Gastrocnemius medialis (tissue), 4 donors: ENCODE data around the gene COMMD3. TPM values are rescaled to one million over a fixed set of nuclear protein-coding genes. Genes with fewer than 3 reads are reported as not detected.

Source experiments
- ATAC-seq, 2 donors: fragments of 150-250 bp; one replicate each; pipeline ENCODE4 v1.9.1; 2016
- DNase-seq, 2 donors: peaks; one replicate each; pipeline ENCODE4 v3.0.0-alpha.2; 2019
- H3K27ac ChIP-seq, 4 donors: fragments of 200-600 bp; sonication (generic); 1 replicate in 1 of 4; 2 replicates in 3 of 4; pipeline ENCODE4 v1.5.1; 2016 to 2018; ENCODE audit warnings: mild to moderate bottlenecking in 2 of 4, moderate library complexity in 1 of 4
- H3K27me3 ChIP-seq, 3 donors: fragments of 200-600 bp; sonication (generic) in 2 of 3; 1 replicate in 1 of 3; 2 replicates in 2 of 3; pipeline versions ENCODE4 v1.5.1 to v1.6.0; 2016 to 2019; ENCODE audit warnings: mild to moderate bottlenecking in 1 of 3, moderate library complexity in 1 of 3
- H3K36me3 ChIP-seq, 2 donors: fragments of 200-600 bp; sonication (generic) in 1 of 2; one replicate each; pipeline ENCODE4 v1.5.1; 2017 to 2018
- H3K4me1 ChIP-seq, 2 donors: fragments of 200-600 bp; sonication (generic) in 1 of 2; one replicate each; pipeline ENCODE4 v1.5.1; 2016 to 2017; ENCODE audit warnings: mild to moderate bottlenecking in 2 of 2
- H3K4me3 ChIP-seq, 4 donors: fragments of 200-600 bp; sonication (generic) in 3 of 4; 1 replicate in 1 of 4; 2 replicates in 3 of 4; pipeline ENCODE4 v1.5.1; 2016 to 2019; ENCODE audit warnings: mild to moderate bottlenecking in 2 of 4
- H3K9me3 ChIP-seq, 3 donors: fragments of 200-600 bp; sonication (generic) in 2 of 3; 1 replicate in 1 of 3; 2 replicates in 2 of 3; pipeline ENCODE4 v1.5.1; 2016 to 2019
- POLR2A ChIP-seq, 2 donors: fragments of 450-650 bp; IDR thresholded peaks; one replicate each; pipeline ENCODE4 v1.6.1; 2017; ENCODE audit warnings: antibody characterized with exemption in 2 of 2, mild to moderate bottlenecking in 2 of 2, moderate library complexity in 2 of 2
- in situ Hi-C, 4 donors: fragments of 200-750 bp; cut with MboI; loops; one replicate each; pipeline versions ENCODE4 v1.15.0 to v1.8.0; 2017; ENCODE audit warnings: low sequenced_read_pairs in 4 of 4
- intact Hi-C: fragments of 100-400 bp; cut with DNase I; formaldehyde crosslinking; loops from one replicate; pipeline ENCODE4 v1.15.1; 2023; ENCODE audit warnings: low total_unique reads
- total RNA-seq, 4 donors: library from RNA; depleted of rRNA; stranded (reverse); fragments of >200 nt; gene quantifications; one replicate each; pipeline versions ENCODE4 v1.1.0 to v1.2.3, GENCODE V29; 2016
- TF ChIP-seq, protein P1 (sequence below), 5 experiments: fragments of 450-650 bp in 3 of 5; fragments of 200-600 bp in 2 of 5; sonication (generic) in 2 of 5; IDR thresholded peaks in 4 of 5; conservative IDR thresholded peaks in 1 of 5; 1 replicate in 4 of 5; 2 replicates in 1 of 5; pipeline ENCODE4 v1.5.1; 2016 to 2019; ENCODE audit warnings: antibody characterized with exemption in 5 of 5, mild to moderate bottlenecking in 3 of 5, moderate library complexity in 3 of 5

Gene COMMD3
- total RNA-seq, 4 donors from 2014 or later = 26.8 to 50.9 (median 37.9) TPM

DNA sequence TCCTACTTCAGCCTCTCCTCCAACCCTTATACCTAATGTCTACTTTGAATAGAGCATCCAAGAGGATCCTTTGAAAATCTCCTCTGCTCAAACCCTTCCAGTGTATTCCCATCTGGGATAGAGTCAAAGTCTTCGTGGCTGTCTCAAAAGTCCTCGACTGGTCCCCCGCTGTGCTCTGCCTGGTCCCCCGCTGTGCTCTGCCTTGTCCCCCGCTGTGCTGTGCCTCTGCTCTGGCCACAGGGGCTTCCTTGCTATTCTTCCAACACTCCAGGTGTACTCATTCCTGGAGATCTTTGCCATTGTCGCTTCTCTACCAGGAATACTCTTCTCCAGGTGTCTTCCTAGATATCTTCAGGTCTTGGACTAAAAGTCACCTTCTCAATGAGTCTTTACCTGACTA is 36.1 kb upstream of the COMMD3 start:
- DNase-seq (no peak), ATAC-seq (no peak)
- TF ChIP-seq POLR2A (IDR thresholded peaks at IDR 0.05) = no peak
- TF ChIP-seq, protein P1, sequence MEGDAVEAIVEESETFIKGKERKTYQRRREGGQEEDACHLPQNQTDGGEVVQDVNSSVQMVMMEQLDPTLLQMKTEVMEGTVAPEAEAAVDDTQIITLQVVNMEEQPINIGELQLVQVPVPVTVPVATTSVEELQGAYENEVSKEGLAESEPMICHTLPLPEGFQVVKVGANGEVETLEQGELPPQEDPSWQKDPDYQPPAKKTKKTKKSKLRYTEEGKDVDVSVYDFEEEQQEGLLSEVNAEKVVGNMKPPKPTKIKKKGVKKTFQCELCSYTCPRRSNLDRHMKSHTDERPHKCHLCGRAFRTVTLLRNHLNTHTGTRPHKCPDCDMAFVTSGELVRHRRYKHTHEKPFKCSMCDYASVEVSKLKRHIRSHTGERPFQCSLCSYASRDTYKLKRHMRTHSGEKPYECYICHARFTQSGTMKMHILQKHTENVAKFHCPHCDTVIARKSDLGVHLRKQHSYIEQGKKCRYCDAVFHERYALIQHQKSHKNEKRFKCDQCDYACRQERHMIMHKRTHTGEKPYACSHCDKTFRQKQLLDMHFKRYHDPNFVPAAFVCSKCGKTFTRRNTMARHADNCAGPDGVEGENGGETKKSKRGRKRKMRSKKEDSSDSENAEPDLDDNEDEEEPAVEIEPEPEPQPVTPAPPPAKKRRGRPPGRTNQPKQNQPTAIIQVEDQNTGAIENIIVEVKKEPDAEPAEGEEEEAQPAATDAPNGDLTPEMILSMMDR (IDR thresholded peaks at IDR 0.05 in 4 of 5, conservative IDR thresholded peaks at IDR 0.05 in 1 of 5) = no peak
- in situ Hi-C loops (no loop called here), intact Hi-C loops (no loop called here)
- H3K9me3 ChIP-seq = no peaks in the 10 kb centered on the region
- H3K27ac ChIP-seq = no peak overlapping the region
- no peaks in the 10 kb centered on the region for H3K4me1 ChIP-seq
- H3K27me3 ChIP-seq = peaks cover 0 to 7% (median 0%) of the 10 kb centered on the region in 3 donors
- H3K4me3 ChIP-seq = no peak overlapping the region
- no peaks in the 10 kb centered on the region for H3K36me3 ChIP-seq

DNA sequence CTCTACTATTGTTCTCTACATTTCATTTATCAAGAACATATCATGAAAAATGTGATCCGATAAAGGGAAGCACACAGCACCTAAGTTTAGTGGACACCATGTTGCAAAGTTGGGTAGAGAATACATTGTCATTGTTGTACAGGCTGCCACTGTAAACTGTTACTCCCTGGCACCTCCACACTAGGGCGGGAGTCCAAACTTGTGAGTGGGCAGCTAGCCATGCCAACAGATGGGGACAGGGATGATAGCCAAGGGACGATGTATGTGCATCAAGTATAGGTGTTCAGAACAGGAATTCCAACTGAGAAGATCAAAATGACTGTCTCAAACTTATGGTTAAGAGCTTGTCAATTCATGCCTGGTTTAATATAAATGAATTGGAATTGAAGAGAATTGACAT is 31.1 kb upstream of the COMMD3 start:
- H3K27me3 ChIP-seq = peaks cover 0 to 7% (median 0%) of the 10 kb centered on the region in 3 donors
- in situ Hi-C loops (no loop called here), intact Hi-C loops (no loop called here)
- no peaks in the 10 kb centered on the region for H3K36me3 ChIP-seq
- no peak for TF ChIP-seq POLR2A (IDR thresholded peaks at IDR 0.05)
- TF ChIP-seq, protein P1 (IDR thresholded peaks at IDR 0.05 in 4 of 5, conservative IDR thresholded peaks at IDR 0.05 in 1 of 5) = no peak
- no peaks in the 10 kb centered on the region for H3K9me3 ChIP-seq
- H3K4me3 ChIP-seq = no peak overlapping the region
- no peak overlapping the region for H3K27ac ChIP-seq
- H3K4me1 ChIP-seq = no peaks in the 10 kb centered on the region
- no peak for DNase-seq
- ATAC-seq = no peak

DNA sequence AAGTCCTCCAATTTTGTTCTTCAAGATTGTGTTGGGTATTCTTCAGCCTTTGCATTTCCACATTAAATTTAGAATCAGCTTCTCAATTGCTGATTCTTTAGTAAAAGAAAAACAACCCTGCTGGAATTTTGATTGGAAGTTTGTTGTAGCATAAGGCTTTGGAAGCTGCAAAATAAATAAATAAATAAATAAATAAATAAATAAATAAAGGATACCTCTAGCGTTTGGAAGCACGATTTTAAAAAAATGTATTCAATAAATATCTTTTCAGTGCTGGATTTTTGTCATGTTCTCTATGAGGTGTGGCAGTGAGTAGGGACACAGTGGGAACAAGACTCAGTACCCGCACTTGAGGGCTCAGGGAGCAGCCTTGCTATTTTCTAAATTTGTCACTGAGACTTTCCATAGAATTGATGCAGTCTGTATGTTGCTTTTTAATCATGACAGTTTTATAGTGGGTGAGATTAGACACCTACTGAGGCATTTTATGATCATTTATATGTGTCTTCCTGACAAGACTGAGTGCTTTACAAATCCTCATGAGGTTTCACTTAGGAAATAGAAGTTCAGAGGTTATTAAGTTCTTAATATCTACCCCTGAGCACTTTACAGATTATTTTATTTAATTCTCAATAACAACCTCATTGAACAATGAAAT is 22.3 kb upstream of the COMMD3 start:
- Histone ChIP-seq H3K9me3 (no peaks in the 10 kb centered on the region), H3K36me3 (no peaks in the 10 kb centered on the region), H3K4me1 (no peaks in the 10 kb centered on the region), H3K4me3 (no peak overlapping the region), H3K27ac (no peak overlapping the region), H3K27me3 (no peaks in the 10 kb centered on the region)
- DNase-seq = no peak
- no peak for ATAC-seq
- TF ChIP-seq, protein P1 (IDR thresholded peaks at IDR 0.05 in 4 of 5, conservative IDR thresholded peaks at IDR 0.05 in 1 of 5) = no peak
- no peak for TF ChIP-seq POLR2A (IDR thresholded peaks at IDR 0.05)
- in situ Hi-C loops = no loop called here
- intact Hi-C loops = no loop called here

DNA sequence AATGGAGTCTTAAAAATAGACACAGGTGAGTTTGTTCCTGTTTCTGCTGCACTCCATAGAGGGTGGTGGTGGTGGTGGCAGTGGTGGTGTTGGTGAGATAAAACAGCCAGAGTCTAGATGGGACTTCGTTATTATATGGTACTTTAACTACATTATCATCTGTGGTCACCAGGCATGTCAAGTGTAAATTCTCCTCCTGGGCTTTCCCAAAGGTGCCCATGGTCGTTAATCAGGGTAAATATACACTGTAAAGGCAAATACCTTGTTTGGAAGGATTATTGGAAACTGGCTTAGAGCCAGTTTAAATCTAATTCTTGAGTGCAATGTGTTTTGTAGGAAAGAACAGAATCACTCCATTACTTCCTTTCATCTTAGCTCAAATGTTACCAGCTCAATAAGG is 21.5 kb upstream of the COMMD3 start:
- Histone ChIP-seq H3K4me3 (no peak overlapping the region), H3K27me3 (no peaks in the 10 kb centered on the region), H3K36me3 (no peaks in the 10 kb centered on the region), H3K9me3 (no peaks in the 10 kb centered on the region), H3K4me1 (no peaks in the 10 kb centered on the region), H3K27ac (no peak overlapping the region)
- in situ Hi-C loops = no loop called here
- DNase-seq (no peak), ATAC-seq (no peak)
- TF ChIP-seq, protein P1 (IDR thresholded peaks at IDR 0.05 in 4 of 5, conservative IDR thresholded peaks at IDR 0.05 in 1 of 5) = no peak
- TF ChIP-seq POLR2A (IDR thresholded peaks at IDR 0.05) = no peak
- intact Hi-C loops = no loop called here

DNA sequence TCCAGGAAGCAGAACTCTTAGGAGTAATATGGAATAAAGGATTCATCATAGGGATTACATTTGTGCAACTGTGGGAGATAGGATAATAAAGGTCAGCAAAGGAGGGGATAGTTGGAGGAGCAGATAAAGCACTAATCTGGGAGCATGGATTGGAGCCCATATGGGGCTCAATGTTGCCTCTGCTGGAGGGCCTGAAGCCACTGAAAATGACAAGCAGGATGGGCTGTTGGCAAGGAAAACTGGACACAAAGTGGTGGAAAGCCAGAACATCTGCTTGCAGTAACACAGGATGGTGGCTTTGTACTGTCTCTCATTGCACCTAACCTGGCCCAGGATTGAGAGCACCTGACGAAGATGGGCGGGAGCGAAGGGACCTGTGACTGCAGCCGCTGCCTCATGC is 15.0 kb upstream of the COMMD3 start:
- no peaks in the 10 kb centered on the region for H3K36me3 ChIP-seq
- intact Hi-C loops = no loop called here
- no peaks in the 10 kb centered on the region for H3K9me3 ChIP-seq
- H3K27ac ChIP-seq = no peak overlapping the region
- no peak overlapping the region for H3K4me3 ChIP-seq
- no peak for DNase-seq
- no peaks in the 10 kb centered on the region for H3K27me3 ChIP-seq
- TF ChIP-seq, protein P1 (IDR thresholded peaks at IDR 0.05 in 4 of 5, conservative IDR thresholded peaks at IDR 0.05 in 1 of 5) = no peak
- no peak for TF ChIP-seq POLR2A (IDR thresholded peaks at IDR 0.05)
- in situ Hi-C loops = loop anchor here in 2 of 4 donors (25.0 kb wide), 2 partner anchors 789 to 1136 kb away; partner anchors contain the start of gene OTUD1 (in 1 of the 2)
- H3K4me1 ChIP-seq = no peaks in the 10 kb centered on the region
- no peak for ATAC-seq
